SK-N-MC (cell line): ENCODE results near the gene ETF1.
A peak's percentile ranks its signal among the peaks of the same experiment; 100 is the strongest.
"Not testable (repeated sequence)": the region's sequence is repeated elsewhere in the genome, so short reads cannot be mapped to it uniquely, and the experiment has no call there.

Experiments used
- DNase-seq: peaks from one replicate; pipeline ENCODE4 v3.0.0-alpha.2; 2011; ENCODE audit warnings: low read depth, low spot score
- H3K27ac ChIP-seq: fragments of 200-600 bp; sonication (generic); 2 replicates; pipeline ENCODE4 v1.5.1; 2016; ENCODE audit warnings: mixed run types
- H3K36me3 ChIP-seq: fragments of 200-600 bp; sonication (generic); 2 replicates; pipeline ENCODE4 v1.6.1; 2017; ENCODE audit warnings: antibody characterized with exemption, low read length, mixed read lengths; ENCODE audit not compliant: insufficient read depth
- H3K4me3 ChIP-seq: fragments of 200-600 bp; sonication (generic); 2 replicates; pipeline ENCODE4 v1.5.1; 2016
- H3K9ac ChIP-seq: fragments of 200-600 bp; sonication (generic); 2 replicates; pipeline ENCODE4 v1.8.0; 2017; ENCODE audit warnings: mixed run types, mixed read lengths; ENCODE audit not compliant: insufficient read length
- H3K9me3 ChIP-seq: fragments of 200-600 bp; sonication (generic); 2 replicates; pipeline ENCODE4 v1.6.1; 2017; ENCODE audit warnings: low read depth, mild to moderate bottlenecking, antibody characterized with exemption, low read length, moderate library complexity, mixed read lengths
- EZH2 ChIP-seq: fragments of 200-600 bp; sonication (generic); IDR thresholded peaks from one replicate; pipeline ENCODE4 v1.6.1; 2017; ENCODE audit warnings: antibody characterized with exemption
- FOXP2 ChIP-seq: optimal IDR thresholded peaks from 2 replicates; pipeline ENCODE3; 2011; ENCODE audit warnings: mild to moderate bottlenecking, moderate library complexity; ENCODE audit not compliant: insufficient read depth; ENCODE audit errors: extremely low read length, control extremely low read depth
- POLR2AphosphoS5 ChIP-seq: IDR thresholded peaks from 2 replicates; pipeline ENCODE4 v1.6.1; 2012; ENCODE audit warnings: mild to moderate bottlenecking, low read depth, low read length, borderline replicate concordance

The ETF1 gene

GRCh38 chr5:138527170-138527569, 15.9 kb downstream of the ETF1 start:
- Histone ChIP-seq H3K9ac (no peak overlapping the region), H3K4me3 (no peak overlapping the region), H3K36me3 (peaks cover 48% of the 10 kb centered on the region), H3K27ac (no peak overlapping the region), H3K9me3 (no peaks in the 10 kb centered on the region)
- TF ChIP-seq FOXP2 (no peak), EZH2 (no peak)
- no peak for DNase-seq

- H3K9me3 ChIP-seq = no peaks in the 10 kb centered on the region
- no peak overlapping the region for H3K9ac ChIP-seq
- H3K4me3 ChIP-seq = no peak overlapping the region
- TF ChIP-seq FOXP2 = no peak
- no peak for TF ChIP-seq POLR2AphosphoS5
- TF ChIP-seq EZH2 = no peak
- DNase-seq = no peak
- peaks cover 39% of the 10 kb centered on the region for H3K36me3 ChIP-seq
- H3K27ac ChIP-seq = no peak overlapping the region
Observed at GRCh38 chr5:138523406-138523805, 19.6 kb downstream of the ETF1 start.

GRCh38 chr5:138520971-138521370, 22.1 kb downstream of the ETF1 start:
- no peak overlapping the region for H3K4me3 ChIP-seq
- H3K36me3 ChIP-seq = peaks cover 47% of the 10 kb centered on the region
- TF ChIP-seq EZH2 = no peak
- no peak for TF ChIP-seq FOXP2
- TF ChIP-seq POLR2AphosphoS5 = no peak
- no peaks in the 10 kb centered on the region for H3K9me3 ChIP-seq
- 0 out of 2 replicates have a peak overlapping the region, but pooled peaks have one; percentile 4 for H3K27ac ChIP-seq
- no peak overlapping the region for H3K9ac ChIP-seq
- DNase-seq = no peak

GRCh38 chr5:138517437-138517836, 25.6 kb downstream of the ETF1 start:
- Histone ChIP-seq H3K27ac (no peak overlapping the region), H3K36me3 (peaks cover 74% of the 10 kb centered on the region), H3K4me3 (no peak overlapping the region), H3K9ac (no peak overlapping the region), H3K9me3 (no peaks in the 10 kb centered on the region)
- no peak for DNase-seq
- TF ChIP-seq FOXP2 = no peak

GRCh38 chr5:138515556-138516245, 27.3 kb downstream of the ETF1 start:
- Histone ChIP-seq H3K36me3 (peaks cover 84% of the 10 kb centered on the region), H3K9me3 (no peaks in the 10 kb centered on the region), H3K4me3 (no peak overlapping the region), H3K27ac (no peak overlapping the region), H3K9ac (no peak overlapping the region)
- DNase-seq = no peak
- TF ChIP-seq EZH2 (no peak), FOXP2 (no peak), POLR2AphosphoS5 (no peak)

- Histone ChIP-seq H3K36me3 (peaks cover 92% of the 10 kb centered on the region), H3K27ac (no peak overlapping the region)
- TF ChIP-seq POLR2AphosphoS5 (no peak), FOXP2 (no peak), EZH2 (no peak)
Observed at GRCh38 chr5:138514021-138514420, 29.0 kb downstream of the ETF1 start.

GRCh38 chr5:138508958-138509357, 34.1 kb downstream of the ETF1 start:
- peaks cover 67% of the 10 kb centered on the region for H3K36me3 ChIP-seq
- DNase-seq = no peak
- no peaks in the 10 kb centered on the region for H3K9me3 ChIP-seq
- no peak overlapping the region for H3K27ac ChIP-seq
- H3K9ac ChIP-seq = no peak overlapping the region
- no peak overlapping the region for H3K4me3 ChIP-seq
- TF ChIP-seq EZH2 (no peak), FOXP2 (no peak), POLR2AphosphoS5 (no peak)

More at GRCh38 chr5:138514021-138514420, 29.0 kb downstream of the ETF1 start:
- Histone ChIP-seq H3K9me3 (no peaks in the 10 kb centered on the region), H3K4me3 (no peak overlapping the region), H3K9ac (no peak overlapping the region)
- DNase-seq = no peak

GRCh38 chr5:138507485-138507884, 35.6 kb downstream of the ETF1 start:
- not testable (repeated sequence) for H3K4me3 ChIP-seq, H3K9ac ChIP-seq, H3K9me3 ChIP-seq, H3K27ac ChIP-seq, DNase-seq
- peaks cover 52% of the 10 kb centered on the region for H3K36me3 ChIP-seq

GRCh38 chr5:138506370-138507306, 36.4 kb downstream of the ETF1 start:
- Histone ChIP-seq H3K36me3 (peaks cover 47% of the 10 kb centered on the region), H3K4me3 (no peak overlapping the region), H3K9ac (no peak overlapping the region), H3K27ac (no peak overlapping the region), H3K9me3 (no peaks in the 10 kb centered on the region)
- no peak for DNase-seq
- TF ChIP-seq EZH2 (no peak), FOXP2 (no peak), POLR2AphosphoS5 (no peak)
